Measurements from ENCODE around the gene TMEM35B. TPM values are rescaled to one million over a fixed set of nuclear protein-coding genes. Genes with fewer than 3 reads are reported as not detected.
A peak's percentile ranks its signal among the peaks of the same experiment; 100 is the strongest.

Gene TMEM35B
- total RNA-seq, 4 donors from 2014 or later, result 50.1 to 123 (median 67.0) TPM

DNA sequence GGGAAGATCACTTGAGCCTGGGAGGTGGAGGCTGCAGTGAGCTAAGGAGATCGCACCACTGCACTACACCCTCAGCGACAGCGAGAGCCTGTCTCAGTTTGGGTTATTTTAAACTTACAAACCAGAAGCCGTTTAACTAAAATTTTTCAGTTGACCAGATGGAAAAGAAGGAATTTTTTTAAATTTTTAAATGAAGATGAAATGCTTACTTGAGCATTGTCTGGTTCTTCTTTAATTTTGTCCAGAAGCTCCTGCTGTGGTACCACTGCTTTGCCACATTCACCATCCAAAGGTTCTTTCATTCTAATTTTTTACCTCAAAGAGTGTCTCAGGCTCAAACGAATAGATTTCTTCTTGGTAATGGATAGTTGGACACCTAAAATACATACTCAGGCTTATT, 45.2 kb upstream of the TMEM35B start:
- 81 to 83% methylated on average over 5 of the region's 5 CpGs for WGBS, 2 donors
- peaks cover 0 to 8% of the 10 kb centered on the region in 2 donors for H3K36me3 ChIP-seq
- intact Hi-C loops (cut with DNase I), result loop anchor here (5.0 kb wide), 1 partner anchor 162 kb away; the partner anchor contains the start of gene SFPQ
- no peaks in the 10 kb centered on the region for H3K27me3 ChIP-seq
- H3K27ac ChIP-seq, result no peak overlapping the region
- peaks cover 0 to 20% of the 10 kb centered on the region in 2 donors for H3K4me1 ChIP-seq
- no peak for DNase-seq
- TF ChIP-seq CTCF (IDR thresholded peaks at IDR 0.05) (no peak), POLR2A (IDR thresholded peaks at IDR 0.05) (no peak)
- H3K4me3 ChIP-seq (replicated peaks in 1 of 3), result peak overlapping the region in 2 of 3 donors; percentile 63 to 98
- H3K9me3 ChIP-seq, result no peaks in the 10 kb centered on the region

GRCh38 chr1:35029761-35030160, 44.6 kb upstream of the TMEM35B start:
- Histone ChIP-seq H3K36me3 (peaks cover 0 to 8% of the 10 kb centered on the region in 2 donors), H3K27me3 (no peaks in the 10 kb centered on the region), H3K4me3 (replicated peaks in 1 of 3) (no peak overlapping the region), H3K9me3 (no peaks in the 10 kb centered on the region), H3K27ac (no peak overlapping the region), H3K4me1 (peaks cover 0 to 20% of the 10 kb centered on the region in 2 donors)
- intact Hi-C loops (cut with DNase I), result loop anchor here (5.0 kb wide), 1 partner anchor 163 kb away; the partner anchor contains the start of gene SFPQ
- no peak for DNase-seq
- no peak for TF ChIP-seq POLR2A (IDR thresholded peaks at IDR 0.05)
- TF ChIP-seq CTCF (IDR thresholded peaks at IDR 0.05), result no peak

DNA sequence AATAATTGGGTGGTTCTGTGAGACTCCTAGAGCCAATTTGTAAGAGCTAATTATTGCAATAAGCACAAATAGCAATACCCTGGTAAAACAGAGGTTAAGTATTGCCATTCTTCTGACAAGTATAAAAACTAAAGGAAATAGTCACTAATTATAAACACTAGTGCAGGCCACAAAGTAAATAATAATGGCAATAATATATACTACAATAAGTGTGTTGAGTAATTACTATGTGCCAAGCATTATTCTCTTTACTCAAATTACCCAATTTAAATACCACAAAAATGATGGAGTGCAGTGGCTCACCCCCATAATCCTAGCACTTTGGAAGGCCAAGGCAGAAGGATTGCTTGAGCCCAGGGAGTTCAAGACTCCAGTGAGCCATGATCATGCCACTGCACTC, 31.3 kb upstream of the TMEM35B start:
- no peaks in the 10 kb centered on the region for H3K27me3 ChIP-seq
- no peak for TF ChIP-seq POLR2A (IDR thresholded peaks at IDR 0.05)
- TF ChIP-seq CTCF (IDR thresholded peaks at IDR 0.05), result no peak
- no peak for DNase-seq
- H3K36me3 ChIP-seq, result peaks cover 8 to 14% of the 10 kb centered on the region in 2 donors
- no peaks in the 10 kb centered on the region for H3K4me1 ChIP-seq
- no peak overlapping the region for H3K4me3 ChIP-seq (replicated peaks in 1 of 3)
- intact Hi-C loops (cut with DNase I), result no loop called here
- H3K27ac ChIP-seq, result no peak overlapping the region
- H3K9me3 ChIP-seq, result no peaks in the 10 kb centered on the region

- DNase-seq, result no peak
- TF ChIP-seq CTCF (IDR thresholded peaks at IDR 0.05) (no peak), POLR2A (IDR thresholded peaks at IDR 0.05) (no peak)
- H3K27me3 ChIP-seq, result no peaks in the 10 kb centered on the region
- no peaks in the 10 kb centered on the region for H3K9me3 ChIP-seq
- H3K36me3 ChIP-seq, result peaks cover 25 to 27% of the 10 kb centered on the region in 2 donors
- no peak overlapping the region for H3K27ac ChIP-seq
- no peak overlapping the region for H3K4me3 ChIP-seq (replicated peaks in 1 of 3)
- 94 to 95% methylated on average over 2 of the region's 2 CpGs for WGBS, 2 donors
- intact Hi-C loops (cut with DNase I), result no loop called here
- H3K4me1 ChIP-seq, result no peaks in the 10 kb centered on the region
Observed at GRCh38 chr1:35014486-35014885, 29.3 kb upstream of the TMEM35B start.

DNA sequence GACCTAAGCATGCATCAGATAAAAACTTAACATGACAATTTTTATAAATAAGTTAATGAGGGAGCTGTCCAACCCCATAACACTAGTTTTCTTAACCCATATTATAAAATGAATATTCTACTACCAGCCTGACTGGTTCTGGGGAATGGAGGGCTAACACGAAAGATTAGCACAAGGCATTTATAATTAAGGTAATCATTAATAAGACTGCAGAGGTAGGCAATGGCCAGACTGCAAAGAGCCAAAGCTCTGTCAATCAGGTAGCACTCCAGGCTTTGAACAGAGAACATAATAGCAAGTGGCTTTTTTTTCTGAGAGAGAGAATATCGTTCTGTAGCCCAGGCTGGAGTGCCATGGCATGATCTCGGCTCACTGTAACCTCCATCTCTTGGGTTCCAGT, 20.6 kb upstream of the TMEM35B start:
- 90 to 93% methylated on average over 3 of the region's 3 CpGs for WGBS, 2 donors
- H3K4me1 ChIP-seq, result no peaks in the 10 kb centered on the region
- no peak for TF ChIP-seq POLR2A (IDR thresholded peaks at IDR 0.05)
- no peak for TF ChIP-seq CTCF (IDR thresholded peaks at IDR 0.05)
- intact Hi-C loops (cut with DNase I), result no loop called here
- H3K27ac ChIP-seq, result no peak overlapping the region
- H3K36me3 ChIP-seq, result peaks cover 31 to 37% of the 10 kb centered on the region in 2 donors
- no peak overlapping the region for H3K4me3 ChIP-seq (replicated peaks in 1 of 3)
- H3K9me3 ChIP-seq, result no peaks in the 10 kb centered on the region
- no peak for DNase-seq
- no peaks in the 10 kb centered on the region for H3K27me3 ChIP-seq
